RWPE1 (cell line): ENCODE results near the gene SRPX.

ENCODE experiments used
- CTCF ChIA-PET: fragments of 350-600 bp; sonication (Branson Sonifier 250); formaldehyde crosslinking; extraction: SDS; loops from one replicate; lab custom pipeline; 2021; lab: Yijun Ruan, JAX
- POLR2A ChIA-PET: fragments of 400-600 bp; formaldehyde crosslinking; extraction: SDS; loops from one replicate; lab custom pipeline; 2020; ENCODE audit warnings: antibody characterized with exemption; ENCODE audit not compliant: low non-redundant PET; lab: Yijun Ruan, JAX
- DNase-seq: peaks from one replicate; pipeline ENCODE4 v3.0.0; 2012; ENCODE audit warnings: low spot score
- H3K27ac ChIP-seq: fragments of 450-650 bp; 2 replicates; pipeline ENCODE4 v1.5.1; 2017
- CTCF ChIP-seq: fragments of 450-650 bp; conservative IDR thresholded peaks from 2 replicates; pipeline ENCODE4 v1.5.1; 2017; ENCODE audit warnings: low read depth, mild to moderate bottlenecking

The SRPX gene

GRCh38 chrX:38112566-38112965 is 108.1 kb downstream of the SRPX start:
- no peak overlapping the region for H3K27ac ChIP-seq
- CTCF ChIA-PET = no interaction called here
- no peak for TF ChIP-seq CTCF
- POLR2A ChIA-PET = no interaction called here
- no peak for DNase-seq

- TF ChIP-seq CTCF = no peak
- POLR2A ChIA-PET = no interaction called here
- H3K27ac ChIP-seq = no peak overlapping the region
- no peak for DNase-seq
- CTCF ChIA-PET = no interaction called here
Measured at GRCh38 chrX:38111196-38111595, 109.5 kb downstream of the SRPX start.

- no peak overlapping the region for H3K27ac ChIP-seq
- ChIA-PET CTCF (no interaction called here), POLR2A (no interaction called here)
- no peak for DNase-seq
- no peak for TF ChIP-seq CTCF
Measured at GRCh38 chrX:38110231-38110630, 110.4 kb downstream of the SRPX start.

- no peak overlapping the region for H3K27ac ChIP-seq
- TF ChIP-seq CTCF = no peak
- DNase-seq = no peak
- POLR2A ChIA-PET = no interaction called here
- CTCF ChIA-PET = no interaction called here
Measured at GRCh38 chrX:38109042-38109898, 111.4 kb downstream of the SRPX start.

GRCh38 chrX:38108364-38108763 is 112.3 kb downstream of the SRPX start:
- POLR2A ChIA-PET = no interaction called here
- CTCF ChIA-PET = no interaction called here
- DNase-seq = no peak
- no peak for TF ChIP-seq CTCF
- H3K27ac ChIP-seq = no peak overlapping the region

GRCh38 chrX:38106991-38107655 is 113.5 kb downstream of the SRPX start:
- DNase-seq = no peak
- POLR2A ChIA-PET = no interaction called here
- CTCF ChIA-PET = no interaction called here
- no peak overlapping the region for H3K27ac ChIP-seq
- no peak for TF ChIP-seq CTCF
